Transverse colon (tissue), 4 donors: ENCODE results near the gene ARL15.

Source experiments
- CTCF ChIP-seq, 5 experiments: fragments of 200-600 bp in 3 of 5; fragments of 450-650 bp in 2 of 5; sonication (generic) in 3 of 5; IDR thresholded peaks; 1 replicate in 2 of 5; 2 replicates in 3 of 5; pipeline ENCODE4 v1.5.1; 2016 to 2017; ENCODE audit warnings: antibody characterized with exemption in 5 of 5, inconsistent platforms in 3 of 5, mild to moderate bottlenecking in 2 of 5, moderate library complexity in 1 of 5
- EP300 ChIP-seq: sonication (generic); formaldehyde crosslinking; IDR thresholded peaks from one replicate; pipeline ENCODE4 v1.6.1; 2017; ENCODE audit warnings: antibody characterized with exemption, low read depth
- POLR2A ChIP-seq: fragments of 450-650 bp; IDR thresholded peaks from one replicate; pipeline ENCODE4 v1.6.1; 2016; ENCODE audit warnings: antibody characterized with exemption, mild to moderate bottlenecking, moderate library complexity
- POLR2AphosphoS5 ChIP-seq, 3 donors: sonication (generic); formaldehyde crosslinking; IDR thresholded peaks; one replicate each; pipeline ENCODE4 v1.6.1; 2016; ENCODE audit warnings: antibody characterized with exemption in 3 of 3

GRCh38 chr5:54024466-54024865 lies 285.9 kb downstream of the ARL15 start:
- TF ChIP-seq POLR2A (no peak), CTCF (IDR thresholded peaks at IDR 0.05) (no peak), POLR2AphosphoS5 (IDR thresholded peaks at IDR 0.05) (no peak), EP300 (no peak)
